Activated CD8-positive, alpha-beta T cell treated with anti-CD3 and anti-CD28 coated beads, Interleukin-2, amount 10 ng/mL, durations not matched to agents 7 days and 5 days (primary cell): ENCODE measurements around the gene DUS1L. TPM values are rescaled to one million over a fixed set of nuclear protein-coding genes. Genes with fewer than 3 reads are reported as not detected.

Source experiments
- ATAC-seq: fragments of 150-1000 bp; cut with Tn5 transposase; one replicate; pipeline ENCODE4 v1.10.0; 2021; ENCODE audit warnings: moderate library complexity
- CTCF ChIA-PET: fragments of 350-600 bp; sonication (Branson Sonifier 250); formaldehyde crosslinking; loops from one replicate; lab custom pipeline; 2021; ENCODE audit warnings: antibody characterized with exemption; lab: Charles Lee
- POLR2A ChIA-PET: fragments of 350-600 bp; sonication (Branson Sonifier 250); formaldehyde crosslinking; loops from one replicate; lab custom pipeline; 2021; ENCODE audit warnings: antibody characterized with exemption; lab: Charles Lee
- DNase-seq: peaks from one replicate; pipeline ENCODE4 v3.0.0-alpha.2; 2020
- H3K27ac Mint-ChIP-seq: one replicate; pipeline ENCODE4 v1.8.0; 2021; ENCODE audit warnings: mild to moderate bottlenecking, mixed read lengths
- H3K27me3 Mint-ChIP-seq: one replicate; pipeline ENCODE4 v1.8.0; 2021; ENCODE audit warnings: low read depth, mixed read lengths
- H3K36me3 Mint-ChIP-seq: one replicate; pipeline ENCODE4 v1.8.0; 2021; ENCODE audit warnings: low read depth, mixed read lengths
- H3K4me1 Mint-ChIP-seq: one replicate; pipeline ENCODE4 v1.8.0; 2021; ENCODE audit warnings: low read depth, mixed read lengths
- H3K4me3 Mint-ChIP-seq: one replicate; pipeline ENCODE4 v1.8.0; 2021; ENCODE audit warnings: mild to moderate bottlenecking, mixed read lengths
- H3K9me3 Mint-ChIP-seq: one replicate; pipeline ENCODE4 v1.8.0; 2022; ENCODE audit warnings: mixed read lengths; ENCODE audit not compliant: insufficient read depth
- total RNA-seq, 2 experiments: library from RNA; stranded (reverse); gene quantifications; one replicate each; pipeline ENCODE4 v1.2.3, GENCODE V29; 2021

The DUS1L gene
- total RNA-seq = 100 to 1,000 TPM; 126 to 127 TPM

DNA sequence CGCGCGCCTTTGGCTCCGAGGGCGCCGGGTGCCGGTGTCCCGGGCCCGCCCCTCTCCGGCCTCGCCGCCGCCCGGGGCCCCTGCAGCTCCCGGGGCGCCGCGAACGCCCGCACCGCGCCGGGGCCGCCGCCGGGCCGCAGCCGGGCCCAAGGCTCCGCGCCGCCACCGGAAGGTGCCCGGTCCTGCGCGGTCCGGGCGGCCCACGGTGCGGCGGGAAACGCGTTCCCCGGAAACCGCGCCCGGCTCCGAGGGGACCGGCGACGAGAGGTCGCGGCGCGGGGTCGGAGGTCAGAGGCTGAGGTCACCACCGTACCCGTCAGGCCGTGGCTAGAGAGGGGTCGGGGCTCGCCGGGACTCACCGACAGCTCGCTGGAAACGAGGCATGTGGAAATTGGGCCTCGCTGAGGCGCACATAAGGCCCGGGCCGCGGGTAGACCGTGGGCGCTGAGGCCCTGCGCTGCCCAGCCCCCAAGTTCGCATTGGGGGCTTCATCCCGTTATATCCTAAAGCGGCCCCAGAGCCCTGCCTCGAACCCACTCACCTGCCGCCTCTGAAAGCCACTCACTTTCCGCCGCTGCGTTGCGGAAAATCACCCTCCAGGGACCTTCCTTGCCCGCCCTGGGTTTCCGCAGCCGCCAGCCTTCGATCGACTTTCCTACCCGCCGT is at the start of gene DUS1L:
Gene DUS1L (minus strand): TSS at position 167 of the 666 bp plus-strand sequence. CDS start 745 bp downstream, outside the sequence.
- Mint-ChIP-seq H3K4me3 (peak within 1 kb of the TSS; percentile 84), H3K27me3 (no peaks in the 10 kb centered on the region), H3K36me3 (no peaks in the 10 kb centered on the region), H3K27ac (peak within 1 kb of the TSS; percentile 86), H3K9me3 (no peaks in the 10 kb centered on the region), H3K4me1 (peaks cover 19% of the 10 kb centered on the region)
- DNase-seq (peak; percentile 70), ATAC-seq (peak; percentile 86)
- POLR2A ChIA-PET = interaction anchor here (0.6 to 2.2 kb wide), 4 partner anchors 12 to 31 kb away, joined by 3 to 7 read pairs (median 4); partner anchors contain the start of genes DCXR and GPS1
- CTCF ChIA-PET = interaction anchor here (2.2 kb wide), 1 partner anchor 28 kb away, joined by 11 read pairs; the partner anchor contains the start of gene DCXR

DNA sequence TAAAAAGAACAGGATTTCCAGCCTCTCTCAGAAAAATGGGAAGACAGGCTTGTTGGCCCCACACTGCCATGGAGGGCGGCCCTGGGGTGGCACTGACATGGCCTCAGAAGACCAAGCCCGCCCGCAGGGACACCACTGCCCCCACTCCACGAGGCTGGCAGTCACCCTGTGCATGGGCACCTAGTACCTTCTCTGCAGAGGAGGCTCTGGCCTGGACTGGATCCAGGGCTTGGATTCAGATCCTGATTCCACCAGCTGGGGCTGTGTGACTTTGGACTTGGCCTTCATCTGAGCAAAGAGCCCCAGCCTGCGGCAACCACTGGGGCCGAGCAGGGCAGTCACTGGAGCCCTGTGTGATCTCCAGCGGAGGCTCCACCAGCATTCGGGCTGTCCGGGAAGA is 49.3 kb upstream of the DUS1L start:
- Mint-ChIP-seq H3K4me3 (no peak overlapping the region), H3K9me3 (no peaks in the 10 kb centered on the region), H3K4me1 (peaks cover 23% of the 10 kb centered on the region), H3K27me3 (no peaks in the 10 kb centered on the region), H3K27ac (no peak overlapping the region), H3K36me3 (no peaks in the 10 kb centered on the region)
- ChIA-PET CTCF (interaction anchor here (1.2 kb wide), 1 partner anchor 9 kb away, joined by 3 read pairs; no protein-coding TSS in a partner anchor), POLR2A (no interaction called here)
- ATAC-seq = no peak
- DNase-seq = no peak

DNA sequence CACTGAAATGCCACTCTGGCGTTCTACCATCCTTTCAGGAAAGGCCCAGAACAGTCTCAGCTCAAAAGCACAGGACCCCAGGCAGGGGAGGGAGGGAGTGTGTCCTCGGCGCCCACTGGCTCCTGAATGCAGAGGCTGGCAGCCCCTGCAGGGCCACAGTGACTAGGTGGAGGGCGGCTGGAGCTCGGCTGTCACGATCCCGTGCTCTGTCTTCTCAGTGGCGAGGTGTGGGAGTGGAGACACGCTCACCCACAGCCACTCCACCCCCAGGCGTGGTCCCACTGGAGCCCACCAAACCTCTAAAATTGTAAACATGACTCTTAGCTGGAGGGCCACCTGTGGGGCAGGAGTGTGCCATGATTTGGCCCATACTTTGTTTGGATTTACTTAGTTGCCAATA is 48.8 kb upstream of the DUS1L start:
- H3K27me3 Mint-ChIP-seq = no peaks in the 10 kb centered on the region
- H3K4me1 Mint-ChIP-seq = peaks cover 19% of the 10 kb centered on the region
- no peak for ATAC-seq
- no peaks in the 10 kb centered on the region for H3K36me3 Mint-ChIP-seq
- H3K4me3 Mint-ChIP-seq = no peak overlapping the region
- no peaks in the 10 kb centered on the region for H3K9me3 Mint-ChIP-seq
- no peak overlapping the region for H3K27ac Mint-ChIP-seq
- ChIA-PET CTCF (interaction anchor here (1.2 kb wide), 1 partner anchor 8 kb away, joined by 3 read pairs; no protein-coding TSS in a partner anchor), POLR2A (no interaction called here)
- DNase-seq = no peak

DNA sequence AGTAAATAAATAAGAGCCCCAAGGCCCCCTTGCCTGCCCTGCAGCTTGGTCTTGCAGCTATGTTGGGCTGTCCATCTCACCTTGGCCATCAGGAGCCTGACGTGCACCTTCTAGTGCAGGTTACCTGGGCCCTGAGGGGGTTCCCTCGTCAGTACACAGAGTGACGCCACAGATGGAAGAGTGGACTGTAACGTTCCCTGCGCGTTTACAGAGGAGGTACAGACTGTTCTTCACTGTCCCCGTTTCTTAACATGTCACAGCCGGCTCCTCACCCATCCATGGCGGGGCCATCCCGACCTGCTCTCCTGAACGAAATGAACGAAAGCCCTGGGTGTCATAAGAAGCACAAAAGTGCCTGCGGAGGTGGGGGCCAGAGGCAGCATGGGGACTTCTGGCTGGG is 48.3 kb upstream of the DUS1L start:
- peaks cover 18% of the 10 kb centered on the region for H3K4me1 Mint-ChIP-seq
- no peak overlapping the region for H3K27ac Mint-ChIP-seq
- ChIA-PET POLR2A (interaction anchor here (0.7 kb wide), 1 partner anchor 10 kb away, joined by 3 read pairs; no protein-coding TSS in a partner anchor), CTCF (interaction anchor here (1.0 to 1.2 kb wide), 2 partner anchors 8 to 40 kb away, joined by 3 read pairs; no protein-coding TSS in a partner anchor)
- no peak for ATAC-seq
- no peaks in the 10 kb centered on the region for H3K27me3 Mint-ChIP-seq
- no peak overlapping the region for H3K4me3 Mint-ChIP-seq
- no peaks in the 10 kb centered on the region for H3K9me3 Mint-ChIP-seq
- no peaks in the 10 kb centered on the region for H3K36me3 Mint-ChIP-seq
- DNase-seq = no peak

DNA sequence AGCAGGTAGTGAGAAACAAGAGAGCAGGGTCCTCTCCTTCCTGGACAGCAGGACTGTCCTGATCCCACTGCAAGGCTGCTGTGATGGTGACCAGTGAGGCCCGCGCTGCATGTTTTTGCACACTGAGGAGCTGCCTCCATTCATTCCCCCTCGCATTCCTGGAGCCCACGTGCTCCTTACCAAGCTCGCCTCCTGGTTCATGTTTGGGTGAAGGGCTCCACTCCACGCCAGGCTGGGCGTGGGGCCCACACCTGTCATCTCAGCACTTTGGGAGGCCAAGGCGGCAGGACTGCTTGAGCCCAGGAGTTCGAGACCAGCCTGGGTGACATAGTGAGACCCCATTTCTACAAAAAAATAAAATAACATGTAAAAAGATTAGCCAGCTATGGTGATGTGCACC is 47.8 kb upstream of the DUS1L start:
- H3K27ac Mint-ChIP-seq = no peak overlapping the region
- ATAC-seq (no peak), DNase-seq (no peak)
- POLR2A ChIA-PET = interaction anchor here (0.7 kb wide), 1 partner anchor 10 kb away, joined by 3 read pairs; no protein-coding TSS in a partner anchor
- CTCF ChIA-PET = interaction anchor here (1.0 kb wide), 1 partner anchor 41 kb away, joined by 3 read pairs; no protein-coding TSS in a partner anchor
- no peaks in the 10 kb centered on the region for H3K9me3 Mint-ChIP-seq
- H3K36me3 Mint-ChIP-seq = no peaks in the 10 kb centered on the region
- H3K27me3 Mint-ChIP-seq = no peaks in the 10 kb centered on the region
- H3K4me1 Mint-ChIP-seq = peaks cover 20% of the 10 kb centered on the region
- no peak overlapping the region for H3K4me3 Mint-ChIP-seq

DNA sequence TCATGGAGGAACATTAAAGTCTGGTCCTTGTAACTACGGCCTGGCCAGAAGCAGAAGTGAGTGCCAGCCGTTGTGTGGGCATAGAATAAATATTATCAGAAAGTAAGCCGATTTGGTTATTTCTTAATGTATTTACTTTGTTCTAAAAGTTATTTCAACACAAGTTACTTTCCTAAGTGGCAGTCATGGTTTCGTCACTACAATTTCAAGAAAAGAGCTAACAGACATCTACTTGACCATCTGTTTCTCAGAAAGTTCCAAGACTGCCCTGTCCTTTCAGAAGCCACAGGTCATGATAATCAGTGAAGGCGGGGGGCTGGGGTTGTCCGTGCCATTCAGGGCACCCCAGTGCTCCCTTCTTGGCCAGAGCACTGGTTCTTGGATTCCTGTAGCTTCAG is 47.3 kb upstream of the DUS1L start:
- DNase-seq (no peak), ATAC-seq (no peak)
- H3K27me3 Mint-ChIP-seq = no peaks in the 10 kb centered on the region
- ChIA-PET CTCF (interaction anchor here (0.8 to 1.0 kb wide), 2 partner anchors 41 to 93 kb away, joined by 3 to 4 read pairs; no protein-coding TSS in a partner anchor), POLR2A (interaction anchor here (0.9 kb wide), 1 partner anchor 14 kb away, joined by 3 read pairs; no protein-coding TSS in a partner anchor)
- no peak overlapping the region for H3K4me3 Mint-ChIP-seq
- H3K36me3 Mint-ChIP-seq = no peaks in the 10 kb centered on the region
- no peak overlapping the region for H3K27ac Mint-ChIP-seq
- peaks cover 21% of the 10 kb centered on the region for H3K4me1 Mint-ChIP-seq
- no peaks in the 10 kb centered on the region for H3K9me3 Mint-ChIP-seq

DNA sequence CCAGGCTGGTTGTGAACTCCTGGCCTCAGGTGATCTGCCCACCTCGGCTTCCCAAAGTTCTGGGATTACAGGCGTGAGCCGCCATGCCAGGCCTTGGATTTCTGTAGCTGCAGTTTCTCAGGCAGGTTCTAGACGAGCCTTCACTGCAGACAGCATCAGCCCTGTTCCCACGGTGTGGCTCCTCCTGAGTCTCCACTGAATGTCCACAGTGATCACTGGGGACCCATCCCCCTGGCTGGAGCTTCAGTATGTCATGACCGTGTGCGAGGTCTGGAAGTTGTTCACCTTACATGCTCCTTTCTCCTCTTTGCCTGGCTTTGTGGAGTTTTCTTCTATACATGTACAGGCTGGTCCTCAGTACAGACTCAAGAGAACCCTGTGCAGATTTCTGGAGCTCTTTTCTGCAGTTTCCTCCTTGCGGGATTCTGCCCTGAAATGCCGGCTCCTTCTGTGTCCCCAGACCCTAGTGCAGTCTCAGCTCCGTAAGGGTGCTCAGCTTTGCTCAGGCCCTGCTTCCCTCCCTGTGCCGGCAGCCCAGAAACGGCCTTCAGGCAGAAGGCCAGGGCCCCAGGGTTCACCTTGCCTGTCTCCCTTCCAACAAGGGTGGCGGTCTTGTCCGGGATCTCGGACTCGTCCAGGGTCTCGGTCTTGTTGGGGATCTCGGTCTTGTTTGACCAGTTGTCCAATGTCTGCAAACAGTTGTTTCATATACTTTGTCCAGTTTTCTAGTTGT is 46.7 kb upstream of the DUS1L start:
- ChIA-PET POLR2A (interaction anchor here (0.9 kb wide), 1 partner anchor 13 kb away, joined by 3 read pairs; no protein-coding TSS in a partner anchor), CTCF (interaction anchor here (0.8 kb wide), 1 partner anchor 93 kb away, joined by 4 read pairs; no protein-coding TSS in a partner anchor)
- no peak for ATAC-seq
- Mint-ChIP-seq H3K36me3 (no peaks in the 10 kb centered on the region), H3K27me3 (no peaks in the 10 kb centered on the region), H3K4me1 (peaks cover 23% of the 10 kb centered on the region), H3K27ac (no peak overlapping the region), H3K4me3 (no peak overlapping the region), H3K9me3 (no peaks in the 10 kb centered on the region)
- no peak for DNase-seq

DNA sequence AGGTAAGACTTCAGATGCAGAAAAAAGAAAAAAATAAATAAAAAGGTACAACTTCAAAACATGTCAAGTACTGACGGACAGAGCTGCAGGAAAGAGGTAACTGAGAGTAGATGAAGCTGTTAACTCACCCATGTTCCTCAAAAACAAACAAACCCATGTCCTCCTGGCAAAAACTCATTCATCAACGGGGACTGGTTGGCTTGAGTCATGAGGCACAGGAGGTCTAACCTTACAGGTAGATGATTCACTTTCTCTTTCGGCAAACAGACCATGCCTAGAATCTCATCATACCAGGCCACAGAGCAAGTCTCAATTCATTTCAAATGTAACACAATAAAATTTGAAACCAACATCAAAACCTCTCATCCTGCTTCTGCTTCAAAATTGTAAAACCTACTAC is 44.7 kb upstream of the DUS1L start:
- Mint-ChIP-seq H3K27me3 (no peaks in the 10 kb centered on the region), H3K9me3 (no peaks in the 10 kb centered on the region), H3K27ac (no peak overlapping the region), H3K36me3 (no peaks in the 10 kb centered on the region), H3K4me3 (no peak overlapping the region), H3K4me1 (peaks cover 36% of the 10 kb centered on the region)
- POLR2A ChIA-PET = interaction anchor here (1.8 kb wide), 1 partner anchor 17 kb away, joined by 6 read pairs; no protein-coding TSS in a partner anchor
- DNase-seq (no peak), ATAC-seq (no peak)
- CTCF ChIA-PET = no interaction called here

DNA sequence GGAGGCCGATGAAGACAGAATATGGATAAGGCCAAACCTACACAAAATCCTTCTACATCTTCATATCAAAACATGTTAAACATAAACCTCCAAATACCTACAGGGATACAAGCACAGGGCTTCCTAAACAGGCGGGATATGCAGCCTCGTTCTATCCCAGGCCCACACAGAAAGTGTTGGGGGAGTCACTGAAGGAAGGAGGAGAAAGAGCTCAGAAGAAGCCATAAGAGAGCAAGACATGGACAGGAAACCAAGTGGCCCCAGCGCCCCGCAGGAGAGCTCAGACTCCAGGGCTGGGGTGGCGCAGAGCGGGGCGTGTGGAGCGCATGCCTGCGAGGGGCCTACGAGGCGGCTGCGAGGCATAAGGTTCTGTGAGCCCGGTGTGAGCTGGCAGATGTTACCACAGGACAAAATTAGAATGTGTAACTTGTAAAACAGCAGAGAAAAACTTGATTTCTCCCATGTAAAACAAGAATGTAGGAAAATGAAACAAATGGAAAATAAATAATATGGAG is 43.4 kb upstream of the DUS1L start:
- ChIA-PET POLR2A (interaction anchor here (1.8 kb wide), 1 partner anchor 18 kb away, joined by 6 read pairs; no protein-coding TSS in a partner anchor), CTCF (interaction anchor here (1.5 kb wide), 1 partner anchor 12 kb away, joined by 6 read pairs; no protein-coding TSS in a partner anchor)
- DNase-seq (no peak), ATAC-seq (no peak)
- Mint-ChIP-seq H3K27me3 (no peaks in the 10 kb centered on the region), H3K4me1 (peaks cover 43% of the 10 kb centered on the region), H3K27ac (no peak overlapping the region), H3K9me3 (no peaks in the 10 kb centered on the region), H3K36me3 (no peaks in the 10 kb centered on the region), H3K4me3 (no peak overlapping the region)

DNA sequence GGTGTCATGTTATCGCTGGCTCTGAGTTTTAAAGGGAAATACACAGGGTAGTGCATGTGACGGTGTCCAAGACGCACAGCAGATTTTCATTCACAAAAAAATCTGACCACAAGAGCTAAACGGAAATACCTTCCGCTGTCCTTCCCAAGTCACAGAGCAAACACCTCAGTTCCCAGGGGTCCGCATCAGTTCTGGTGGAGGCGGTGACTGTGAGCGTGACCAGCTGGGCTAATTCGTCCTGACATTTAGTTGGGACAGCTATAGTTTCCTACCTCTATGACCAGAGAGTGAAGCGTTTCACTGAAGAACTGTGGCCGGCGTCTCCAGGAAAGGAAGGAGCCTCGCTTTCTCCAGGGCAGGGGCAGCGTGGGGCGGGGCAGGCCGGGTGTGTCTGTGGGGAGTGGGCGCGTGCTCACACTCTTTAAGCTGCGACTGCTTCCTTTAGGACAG is 42.9 kb upstream of the DUS1L start:
- Mint-ChIP-seq H3K4me1 (peaks cover 43% of the 10 kb centered on the region), H3K27ac (peak overlapping the region; percentile 4), H3K4me3 (no peak overlapping the region), H3K36me3 (no peaks in the 10 kb centered on the region), H3K9me3 (no peaks in the 10 kb centered on the region), H3K27me3 (no peaks in the 10 kb centered on the region)
- ATAC-seq (no peak), DNase-seq (no peak)
- ChIA-PET POLR2A (interaction anchor here (1.8 kb wide), 1 partner anchor 18 kb away, joined by 6 read pairs; no protein-coding TSS in a partner anchor), CTCF (interaction anchor here (1.5 kb wide), 1 partner anchor 12 kb away, joined by 6 read pairs; no protein-coding TSS in a partner anchor)

DNA sequence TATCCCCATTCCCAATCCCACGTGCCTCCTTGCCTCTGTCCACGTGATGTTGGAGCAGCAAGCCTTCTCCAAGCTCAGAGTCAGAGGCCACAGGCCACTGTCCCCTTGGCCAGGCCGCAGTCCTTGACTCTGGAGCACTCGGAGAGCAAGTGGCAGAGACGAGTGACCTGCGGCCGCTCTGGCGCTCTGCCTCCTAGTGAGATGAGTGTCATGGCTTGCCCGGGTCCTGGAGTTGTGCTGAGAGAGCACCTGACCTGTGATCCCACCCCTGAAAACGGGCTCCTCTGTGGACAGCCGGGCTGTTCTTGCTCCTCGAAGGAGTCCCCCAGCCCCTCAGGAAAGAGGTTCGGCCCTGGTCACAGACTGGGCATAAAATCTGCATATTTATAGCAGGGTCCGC is 42.4 kb upstream of the DUS1L start:
- H3K27me3 Mint-ChIP-seq = no peaks in the 10 kb centered on the region
- no peaks in the 10 kb centered on the region for H3K36me3 Mint-ChIP-seq
- ATAC-seq = no peak
- no peak overlapping the region for H3K27ac Mint-ChIP-seq
- CTCF ChIA-PET = interaction anchor here (1.5 kb wide), 1 partner anchor 13 kb away, joined by 6 read pairs; no protein-coding TSS in a partner anchor
- POLR2A ChIA-PET = no interaction called here
- no peak overlapping the region for H3K4me3 Mint-ChIP-seq
- H3K9me3 Mint-ChIP-seq = no peaks in the 10 kb centered on the region
- no peak for DNase-seq
- peaks cover 43% of the 10 kb centered on the region for H3K4me1 Mint-ChIP-seq
